HG03558 (cell line): ENCODE data around the gene DIP2C.

ENCODE experiments used
- ATAC-seq: cut with Tn5 transposase; IDR thresholded peaks from one replicate; pipeline ENCODE4 v1.9.1; 2021; ENCODE audit warnings: moderate number of reproducible peaks; ENCODE audit not compliant: unreplicated experiment; ENCODE audit errors: extremely low read depth

DIP2C gene

DNA sequence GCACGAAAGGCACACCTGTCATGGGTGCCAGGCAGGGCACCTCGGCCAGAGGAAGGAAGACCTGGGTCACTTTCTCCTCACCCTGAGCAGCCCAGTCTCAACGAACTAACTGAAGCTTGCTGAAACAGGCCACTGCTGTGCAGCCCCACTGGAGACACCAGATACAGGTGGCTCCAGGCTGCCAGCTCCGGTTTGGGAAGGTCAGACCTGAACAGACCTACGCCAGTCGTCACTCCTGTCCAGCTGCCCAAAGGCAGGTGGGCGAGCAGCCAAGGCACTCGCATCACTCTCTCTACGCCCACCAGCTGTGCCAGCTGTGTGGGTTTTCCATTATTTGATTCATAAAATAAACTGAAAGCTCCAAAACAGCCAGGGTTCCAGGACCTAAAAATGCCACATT lies 298.2 kb downstream of the DIP2C start:
- no peak for ATAC-seq

DNA sequence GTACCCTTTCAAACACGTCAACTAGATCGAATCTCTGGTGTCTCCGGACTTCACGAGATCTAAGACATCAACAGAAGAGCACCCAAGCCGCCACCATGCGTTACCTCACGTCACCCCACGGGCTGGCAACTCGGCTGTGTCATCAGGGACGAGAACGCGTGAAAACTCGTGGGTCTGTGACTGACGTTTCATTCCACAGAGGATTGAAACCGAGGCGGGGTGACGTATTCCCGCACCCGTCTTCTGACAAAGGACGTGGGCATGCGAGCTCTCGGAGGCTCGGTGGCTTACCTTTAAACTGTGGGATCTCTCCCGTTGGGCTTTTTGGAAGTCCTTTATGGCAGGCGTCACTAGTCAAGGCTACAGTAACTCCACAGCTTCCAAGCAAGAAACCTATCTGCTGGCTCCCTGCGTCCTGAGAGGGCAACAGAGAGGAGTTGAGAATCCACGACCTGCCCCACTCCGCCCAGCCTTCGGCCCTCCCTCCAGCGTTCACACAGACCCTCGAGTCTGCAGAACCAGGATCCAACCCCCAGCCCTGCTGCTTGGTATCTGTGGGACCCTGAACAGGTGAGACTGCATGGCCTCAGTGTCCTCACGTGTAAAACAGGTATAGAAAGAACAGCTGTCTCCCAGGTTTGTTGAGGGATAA lies 298.9 kb downstream of the DIP2C start:
- no peak for ATAC-seq

DNA sequence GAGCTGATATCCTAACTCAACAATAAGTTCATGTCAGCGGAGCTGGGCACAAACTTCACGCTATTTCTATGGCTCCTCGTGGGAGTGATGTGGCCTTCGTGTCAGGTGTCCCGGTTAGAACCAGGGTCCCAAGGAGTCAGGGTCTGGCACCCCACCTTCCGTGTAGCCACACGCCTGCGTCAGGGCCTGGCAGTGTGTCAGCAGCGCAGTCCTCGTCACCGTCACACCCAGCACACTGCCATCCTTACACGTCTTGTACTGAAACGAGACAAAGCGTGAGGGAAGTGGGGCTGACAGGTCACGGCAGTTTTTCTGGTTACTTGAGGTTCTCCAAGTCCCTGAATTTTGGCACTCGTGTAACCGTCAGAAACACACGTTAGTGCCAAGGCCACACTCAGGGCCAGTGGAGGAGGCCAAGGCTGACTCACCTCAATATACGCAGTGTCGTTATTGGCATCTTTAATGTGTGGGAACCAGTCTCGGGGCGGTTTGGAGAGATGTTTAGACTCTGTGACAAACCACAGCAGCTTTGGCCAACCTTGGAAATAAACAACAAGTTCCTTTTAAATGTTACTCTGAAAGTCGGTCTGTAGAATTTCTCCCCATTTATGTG lies 299.5 kb downstream of the DIP2C start:
- ATAC-seq: no peak

- no peak for ATAC-seq
Observed at GRCh38 chr10:389261-389790, 300.1 kb downstream of the DIP2C start.

GRCh38 chr10:388661-389045 lies 300.8 kb downstream of the DIP2C start:
- ATAC-seq: no peak

- ATAC-seq: no peak
Observed at GRCh38 chr10:387909-388660, 301.4 kb downstream of the DIP2C start.

DNA sequence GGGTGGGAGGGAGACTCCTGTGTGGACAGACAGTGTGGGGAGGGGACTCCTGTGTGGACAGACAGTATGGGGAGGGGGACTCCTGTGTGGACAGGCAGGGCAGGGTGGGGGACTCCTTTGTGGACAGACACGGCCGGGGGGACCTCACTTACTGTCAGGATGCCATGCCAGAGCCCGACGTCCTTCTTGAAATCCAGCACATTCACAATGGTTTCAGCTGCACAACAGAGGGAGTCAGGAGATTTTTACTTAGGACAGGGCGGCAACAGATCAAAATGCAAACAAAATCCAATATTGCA lies 301.9 kb downstream of the DIP2C start:
- no peak for ATAC-seq

- no peak for ATAC-seq
Observed at GRCh38 chr10:386771-387592, 302.5 kb downstream of the DIP2C start.

- ATAC-seq: no peak
Observed at GRCh38 chr10:385571-386300, 303.7 kb downstream of the DIP2C start.

- ATAC-seq: no peak
Observed at GRCh38 chr10:384538-385305, 304.7 kb downstream of the DIP2C start.

DNA sequence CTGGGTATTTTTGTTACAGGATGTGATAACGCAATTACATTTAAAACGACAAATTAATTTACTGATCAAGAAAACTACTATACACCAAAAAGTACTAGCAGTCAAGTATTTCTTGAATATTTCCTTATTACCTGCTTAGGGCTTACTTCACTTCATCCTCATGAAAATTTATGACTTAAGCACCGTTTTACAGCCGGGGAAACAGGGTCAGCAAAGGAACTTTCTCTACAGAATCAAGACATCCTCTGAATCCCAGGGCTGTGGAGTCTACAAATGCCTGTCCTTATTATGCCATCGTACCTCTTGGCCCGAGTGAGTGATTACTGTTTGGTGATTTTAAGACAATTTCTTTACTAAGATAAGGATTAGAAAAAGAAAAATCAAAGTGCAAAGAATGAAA lies 305.9 kb downstream of the DIP2C start:
- ATAC-seq: no peak

GRCh38 chr10:381805-382204 lies 307.7 kb downstream of the DIP2C start:
- no peak for ATAC-seq

DNA sequence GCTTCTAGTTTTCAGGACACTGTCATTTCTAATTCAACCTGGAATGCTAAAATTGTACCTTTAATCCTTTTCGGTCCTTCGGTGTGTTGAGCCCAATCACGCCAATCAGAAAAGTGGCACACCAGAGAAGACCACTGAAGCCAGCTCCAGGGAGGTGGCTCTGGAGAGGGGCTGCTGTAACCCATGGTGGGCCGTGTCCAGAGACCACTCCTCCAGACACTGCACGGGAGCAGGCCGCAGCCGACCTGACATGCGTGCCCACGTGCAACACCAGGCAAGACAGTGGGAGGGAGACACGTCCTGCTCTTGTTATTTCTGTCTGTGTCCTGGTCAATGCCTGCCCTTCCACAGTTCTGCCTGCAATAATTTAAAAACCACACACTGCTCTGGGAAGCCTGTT lies 308.1 kb downstream of the DIP2C start:
- no peak for ATAC-seq

DNA sequence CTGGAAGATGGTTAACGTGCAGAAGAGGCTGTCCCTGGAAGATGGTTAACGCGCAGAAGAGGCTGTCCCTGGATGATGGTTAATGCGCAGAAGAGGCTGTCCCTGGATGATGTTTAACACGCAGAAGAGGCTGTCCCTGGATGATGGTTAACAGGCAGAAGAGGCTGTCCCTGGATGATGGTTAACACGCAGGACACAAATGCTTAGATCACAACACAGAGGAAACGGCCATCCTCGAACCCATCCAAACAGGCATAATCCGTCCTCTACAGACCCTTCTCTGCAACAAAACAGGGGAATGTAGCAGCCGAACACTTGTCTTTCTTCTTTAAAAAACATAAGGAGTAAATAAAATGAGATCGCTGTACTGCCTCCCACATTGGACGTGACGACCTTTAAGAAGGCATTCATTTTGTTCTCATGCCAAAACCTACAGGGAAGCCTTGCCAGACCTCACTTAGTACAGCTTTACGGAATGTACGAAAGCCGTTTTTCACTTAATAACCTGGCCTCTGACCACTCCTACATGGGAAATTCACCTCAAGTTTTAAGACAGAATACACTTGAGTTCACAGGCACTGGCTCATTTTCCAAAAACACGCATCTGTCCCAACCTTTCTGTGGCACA lies 309.0 kb downstream of the DIP2C start:
- no peak for ATAC-seq

GRCh38 chr10:378930-379704 lies 310.4 kb downstream of the DIP2C start:
- ATAC-seq: no peak

GRCh38 chr10:378230-378929 lies 311.1 kb downstream of the DIP2C start:
- no peak for ATAC-seq

DNA sequence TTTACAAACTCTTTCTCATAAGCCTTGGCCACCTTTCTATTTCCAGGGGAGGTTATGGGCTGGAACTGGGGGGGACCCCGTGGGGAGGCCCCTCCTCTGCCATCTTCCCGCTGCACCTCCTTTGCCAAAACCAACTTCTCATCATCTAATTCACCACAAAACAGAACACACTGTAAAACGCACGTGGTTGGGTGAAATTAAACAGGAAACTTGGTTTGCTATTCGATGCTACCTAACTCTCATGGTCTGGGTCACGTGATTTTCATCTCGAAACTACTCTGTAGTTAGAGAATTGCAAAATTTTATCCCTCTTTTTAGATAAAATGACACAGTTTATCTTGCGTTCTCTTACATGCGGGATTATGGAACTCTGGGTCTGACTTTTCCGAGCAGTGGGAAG lies 312.2 kb downstream of the DIP2C start:
- ATAC-seq: no peak
